Transverse colon (tissue), 4 donors: ENCODE data around the gene COL11A2.

Experiments
- EP300 ChIP-seq: sonication (generic); formaldehyde crosslinking; IDR thresholded peaks from one replicate; pipeline ENCODE4 v1.6.1; 2017; ENCODE audit warnings: antibody characterized with exemption, low read depth
- POLR2A ChIP-seq: fragments of 450-650 bp; IDR thresholded peaks from one replicate; pipeline ENCODE4 v1.6.1; 2016; ENCODE audit warnings: antibody characterized with exemption, mild to moderate bottlenecking, moderate library complexity
- POLR2AphosphoS5 ChIP-seq, 3 donors: sonication (generic); formaldehyde crosslinking; IDR thresholded peaks; one replicate each; pipeline ENCODE4 v1.6.1; 2016; ENCODE audit warnings: antibody characterized with exemption in 3 of 3
- TF ChIP-seq, protein P1 (sequence below), 5 experiments: fragments of 200-600 bp in 3 of 5; fragments of 450-650 bp in 2 of 5; sonication (generic) in 3 of 5; IDR thresholded peaks; 1 replicate in 2 of 5; 2 replicates in 3 of 5; pipeline ENCODE4 v1.5.1; 2016 to 2017; ENCODE audit warnings: antibody characterized with exemption in 5 of 5, inconsistent platforms in 3 of 5, mild to moderate bottlenecking in 2 of 5, moderate library complexity in 1 of 5

DNA sequence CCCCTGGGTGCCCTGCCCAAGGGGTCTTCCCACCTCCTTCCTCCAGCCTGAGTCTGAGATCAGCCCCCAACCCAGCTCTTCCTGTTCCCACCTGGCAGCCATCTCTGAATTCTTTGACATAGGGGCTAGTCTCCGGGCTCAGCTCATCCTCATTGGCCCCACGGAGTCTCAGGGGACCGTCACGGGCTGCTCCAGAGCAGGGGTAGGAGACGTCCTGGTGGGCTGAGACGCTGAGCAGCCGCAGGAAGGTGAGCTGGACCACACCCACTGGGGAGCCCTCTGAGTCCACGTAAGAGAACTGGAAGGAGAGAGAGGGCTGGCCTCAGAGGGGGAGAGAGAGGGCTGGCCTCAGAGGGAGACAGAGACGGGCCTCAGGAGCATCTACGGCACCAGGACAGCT, 28.1 kb downstream of the COL11A2 start:
- TF ChIP-seq, protein P1, sequence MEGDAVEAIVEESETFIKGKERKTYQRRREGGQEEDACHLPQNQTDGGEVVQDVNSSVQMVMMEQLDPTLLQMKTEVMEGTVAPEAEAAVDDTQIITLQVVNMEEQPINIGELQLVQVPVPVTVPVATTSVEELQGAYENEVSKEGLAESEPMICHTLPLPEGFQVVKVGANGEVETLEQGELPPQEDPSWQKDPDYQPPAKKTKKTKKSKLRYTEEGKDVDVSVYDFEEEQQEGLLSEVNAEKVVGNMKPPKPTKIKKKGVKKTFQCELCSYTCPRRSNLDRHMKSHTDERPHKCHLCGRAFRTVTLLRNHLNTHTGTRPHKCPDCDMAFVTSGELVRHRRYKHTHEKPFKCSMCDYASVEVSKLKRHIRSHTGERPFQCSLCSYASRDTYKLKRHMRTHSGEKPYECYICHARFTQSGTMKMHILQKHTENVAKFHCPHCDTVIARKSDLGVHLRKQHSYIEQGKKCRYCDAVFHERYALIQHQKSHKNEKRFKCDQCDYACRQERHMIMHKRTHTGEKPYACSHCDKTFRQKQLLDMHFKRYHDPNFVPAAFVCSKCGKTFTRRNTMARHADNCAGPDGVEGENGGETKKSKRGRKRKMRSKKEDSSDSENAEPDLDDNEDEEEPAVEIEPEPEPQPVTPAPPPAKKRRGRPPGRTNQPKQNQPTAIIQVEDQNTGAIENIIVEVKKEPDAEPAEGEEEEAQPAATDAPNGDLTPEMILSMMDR (IDR thresholded peaks at IDR 0.05) = no peak
- TF ChIP-seq POLR2A (no peak), POLR2AphosphoS5 (IDR thresholded peaks at IDR 0.05) (no peak), EP300 (no peak)
